ENCODE data around the gene F11.

Gene F11

DNA sequence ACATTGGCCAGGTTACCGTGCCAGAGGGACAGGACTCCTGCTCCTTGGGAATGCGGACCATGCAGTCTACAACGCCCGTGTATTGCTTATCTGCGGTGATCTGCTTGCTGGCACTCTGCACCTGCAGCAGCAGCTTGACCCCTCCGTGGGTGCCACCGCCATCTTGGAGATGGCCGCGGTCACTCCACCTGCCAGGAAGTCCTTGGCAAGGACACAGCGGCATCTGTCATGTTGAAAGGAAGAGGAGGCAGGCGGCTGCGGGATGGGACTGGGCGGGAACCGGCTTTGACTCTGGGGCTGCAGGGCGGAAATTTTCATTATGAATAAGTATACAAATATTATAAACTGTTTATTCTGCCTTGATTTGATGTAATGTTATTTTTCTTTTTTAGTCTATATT lies 63.4 kb downstream of the F11 start:
- no peaks in the 10 kb centered on the region for H3K27me3 ChIP-seq (ENCODE audit: control insufficient read depth, insufficient read depth, low read length)
- H3K36me3 ChIP-seq (ENCODE audit: control insufficient read depth, insufficient read depth, low read length), result no peaks in the 10 kb centered on the region
- H3K27ac ChIP-seq (ENCODE audit: low read depth, low read length), result no peak overlapping the region
- H3K4me1 ChIP-seq (ENCODE audit: control insufficient read depth, insufficient read depth, low read length), result no peaks in the 10 kb centered on the region
- no peak overlapping the region for H3K9ac ChIP-seq (ENCODE audit: low read length)
- no peak overlapping the region for H3K4me3 ChIP-seq (ENCODE audit: low read length)

DNA sequence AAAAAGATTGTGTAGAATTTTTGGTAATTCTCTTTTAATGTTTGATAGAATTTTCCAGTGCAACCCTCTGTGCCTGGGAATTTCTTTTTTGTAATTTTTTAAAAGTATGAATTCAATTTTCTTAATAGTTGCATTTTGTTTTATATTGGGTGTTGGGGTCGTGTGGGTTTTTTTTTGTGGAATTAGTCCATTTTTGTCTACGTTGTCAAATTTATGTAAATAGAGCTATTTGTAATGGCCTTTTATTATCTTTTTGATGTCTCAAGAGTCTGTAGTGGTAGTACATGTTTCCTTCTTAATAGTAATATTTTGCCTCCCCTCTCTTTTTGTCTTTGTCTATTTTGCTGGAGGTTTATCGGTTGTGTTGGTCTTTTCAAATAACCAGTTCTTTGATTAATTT lies 64.4 kb downstream of the F11 start:
- no peaks in the 10 kb centered on the region for H3K36me3 ChIP-seq (ENCODE audit: control insufficient read depth, insufficient read depth, low read length)
- H3K27me3 ChIP-seq (ENCODE audit: control insufficient read depth, insufficient read depth, low read length), result no peaks in the 10 kb centered on the region
- no peak overlapping the region for H3K4me3 ChIP-seq (ENCODE audit: low read length)
- no peak overlapping the region for H3K27ac ChIP-seq (ENCODE audit: low read depth, low read length)
- no peak overlapping the region for H3K9ac ChIP-seq (ENCODE audit: low read length)
- no peaks in the 10 kb centered on the region for H3K4me1 ChIP-seq (ENCODE audit: control insufficient read depth, insufficient read depth, low read length)

DNA sequence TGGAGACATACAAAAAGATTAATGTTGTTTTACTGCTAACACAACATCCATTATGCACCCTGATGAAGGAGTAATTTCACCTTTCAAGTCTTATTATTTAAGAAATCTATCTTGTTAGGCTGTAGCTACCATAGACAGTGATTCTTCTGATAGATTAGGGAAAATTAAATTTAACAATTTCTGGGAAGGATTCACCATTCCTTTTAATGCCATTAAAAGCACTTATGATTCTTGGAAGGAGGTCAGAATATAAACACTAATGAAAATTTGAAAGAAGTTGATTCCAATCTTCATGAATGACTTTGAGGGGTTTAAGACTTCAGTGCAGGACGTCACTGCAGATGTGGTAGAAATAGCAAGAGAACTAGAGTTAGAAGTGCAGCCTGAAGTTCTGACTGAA lies 69.8 kb downstream of the F11 start:
- no peaks in the 10 kb centered on the region for H3K27me3 ChIP-seq (ENCODE audit: control insufficient read depth, insufficient read depth, low read length)
- no peaks in the 10 kb centered on the region for H3K4me1 ChIP-seq (ENCODE audit: control insufficient read depth, insufficient read depth, low read length)
- no peak overlapping the region for H3K27ac ChIP-seq (ENCODE audit: low read depth, low read length)
- no peak overlapping the region for H3K4me3 ChIP-seq (ENCODE audit: low read length)
- H3K36me3 ChIP-seq (ENCODE audit: control insufficient read depth, insufficient read depth, low read length), result no peaks in the 10 kb centered on the region
- no peak overlapping the region for H3K9ac ChIP-seq (ENCODE audit: low read length)

All from rectal smooth muscle tissue (tissue), 1 donor.